ENCODE results near the gene AGMO. TPM values are rescaled to one million over a fixed set of nuclear protein-coding genes. Genes with fewer than 3 reads are reported as not detected.

The AGMO gene
- polyA plus RNA-seq, 6 donors from 2014 or later = not detected

DNA sequence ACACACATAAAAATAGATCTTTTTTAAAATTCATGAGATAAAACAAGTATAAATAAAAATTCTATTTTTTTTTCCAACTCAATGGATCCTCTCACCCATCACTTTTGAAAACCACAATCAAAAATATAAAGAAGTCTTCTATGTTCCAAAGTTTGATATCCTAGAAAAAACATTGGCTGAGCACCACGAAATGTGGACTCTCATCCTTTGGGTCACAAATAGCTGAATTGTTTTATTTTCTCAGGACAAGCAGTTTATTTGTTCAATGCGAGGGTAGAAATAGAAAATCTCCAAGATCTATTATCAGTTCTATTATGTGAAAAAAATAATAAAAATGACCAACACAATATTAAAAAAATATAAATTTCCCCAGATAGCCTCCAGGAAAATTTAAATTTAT, 348.7 kb downstream of the AGMO start:
- Mint-ChIP-seq H3K27ac (no peak overlapping the region), H3K4me3 (no peak overlapping the region), H3K9me3 (peaks cover 0 to 5% (median 0%) of the 10 kb centered on the region in 7 donors), H3K4me1 (no peaks in the 10 kb centered on the region), H3K27me3 (no peaks in the 10 kb centered on the region), H3K36me3 (no peaks in the 10 kb centered on the region)
- ATAC-seq (ENCODE audit: low read depth in 2 of 2) = no peak
- no peak for DNase-seq

- peaks cover 0 to 2% (median 0%) of the 10 kb centered on the region in 7 donors for H3K9me3 Mint-ChIP-seq
- no peak for DNase-seq
- H3K27ac Mint-ChIP-seq = no peak overlapping the region
- no peak for ATAC-seq (ENCODE audit: low read depth in 2 of 2)
- no peaks in the 10 kb centered on the region for H3K4me1 Mint-ChIP-seq
- no peaks in the 10 kb centered on the region for H3K27me3 Mint-ChIP-seq
- H3K4me3 Mint-ChIP-seq = no peak overlapping the region
- H3K36me3 Mint-ChIP-seq = no peaks in the 10 kb centered on the region
Measured at GRCh38 chr7:15209429-15209828, 352.4 kb downstream of the AGMO start.

- Mint-ChIP-seq H3K4me3 (no peak overlapping the region), H3K36me3 (no peaks in the 10 kb centered on the region), H3K4me1 (no peaks in the 10 kb centered on the region), H3K9me3 (peaks cover 0 to 2% (median 0%) of the 10 kb centered on the region in 7 donors), H3K27ac (no peak overlapping the region), H3K27me3 (no peaks in the 10 kb centered on the region)
- DNase-seq (no peak), ATAC-seq (ENCODE audit: low read depth in 2 of 2) (no peak)
Measured at GRCh38 chr7:15204421-15204820, 357.4 kb downstream of the AGMO start.

GRCh38 chr7:15199482-15199881, 362.3 kb downstream of the AGMO start:
- no peak overlapping the region for H3K27ac Mint-ChIP-seq
- DNase-seq (no peak), ATAC-seq (ENCODE audit: low read depth in 2 of 2) (no peak)
- H3K9me3 Mint-ChIP-seq = peaks cover 0 to 4% (median 0%) of the 10 kb centered on the region in 7 donors
- H3K4me3 Mint-ChIP-seq = no peak overlapping the region
- no peaks in the 10 kb centered on the region for H3K27me3 Mint-ChIP-seq
- no peaks in the 10 kb centered on the region for H3K36me3 Mint-ChIP-seq
- no peaks in the 10 kb centered on the region for H3K4me1 Mint-ChIP-seq

DNA sequence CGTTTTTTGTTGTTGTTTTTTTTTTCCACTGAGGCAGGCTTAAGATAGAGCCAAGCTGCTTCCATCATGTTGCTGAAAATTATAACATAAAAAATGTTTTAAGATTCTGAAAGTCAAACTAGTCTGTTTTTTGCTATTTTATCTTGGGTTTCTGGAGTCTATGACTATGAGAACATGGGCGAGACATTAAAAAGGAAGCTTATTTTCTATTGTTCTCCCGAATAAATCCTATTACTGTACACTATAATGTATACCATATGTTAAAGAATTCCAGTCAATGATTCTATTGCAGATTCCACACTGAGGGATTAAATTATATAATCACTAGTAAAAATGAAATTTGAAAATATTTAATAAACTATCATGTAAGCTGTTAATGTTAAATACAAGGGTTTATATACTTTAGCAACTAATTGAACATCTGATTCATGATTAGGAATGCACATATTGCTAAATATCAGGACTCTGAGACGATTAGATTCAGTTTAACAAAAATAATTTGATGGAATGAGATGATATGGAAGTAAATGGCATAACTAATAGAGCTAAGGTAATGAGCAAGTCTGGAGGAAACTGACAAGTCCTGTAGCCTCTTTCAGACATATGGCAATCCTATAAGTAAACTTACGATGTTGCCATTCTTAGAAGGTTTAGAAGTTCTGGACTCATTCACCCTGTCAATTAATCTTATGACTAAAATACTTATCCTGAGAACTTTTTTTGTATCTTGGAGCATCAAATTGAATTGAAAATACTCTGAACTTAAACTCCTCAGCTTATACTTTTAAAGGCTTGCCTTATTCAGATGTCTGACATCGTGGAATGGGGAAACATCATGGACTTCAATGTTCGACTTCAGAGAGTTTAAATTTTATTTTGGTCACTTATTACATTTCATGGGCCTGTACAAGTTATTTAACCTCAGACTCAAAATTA, 364.5 kb downstream of the AGMO start:
- no peaks in the 10 kb centered on the region for H3K27me3 Mint-ChIP-seq
- H3K4me3 Mint-ChIP-seq = no peak overlapping the region
- H3K27ac Mint-ChIP-seq = no peak overlapping the region
- no peak for DNase-seq
- H3K4me1 Mint-ChIP-seq = no peaks in the 10 kb centered on the region
- no peak for ATAC-seq (ENCODE audit: low read depth in 2 of 2)
- H3K36me3 Mint-ChIP-seq = no peaks in the 10 kb centered on the region
- peaks cover 0 to 4% (median 0%) of the 10 kb centered on the region in 7 donors for H3K9me3 Mint-ChIP-seq

DNA sequence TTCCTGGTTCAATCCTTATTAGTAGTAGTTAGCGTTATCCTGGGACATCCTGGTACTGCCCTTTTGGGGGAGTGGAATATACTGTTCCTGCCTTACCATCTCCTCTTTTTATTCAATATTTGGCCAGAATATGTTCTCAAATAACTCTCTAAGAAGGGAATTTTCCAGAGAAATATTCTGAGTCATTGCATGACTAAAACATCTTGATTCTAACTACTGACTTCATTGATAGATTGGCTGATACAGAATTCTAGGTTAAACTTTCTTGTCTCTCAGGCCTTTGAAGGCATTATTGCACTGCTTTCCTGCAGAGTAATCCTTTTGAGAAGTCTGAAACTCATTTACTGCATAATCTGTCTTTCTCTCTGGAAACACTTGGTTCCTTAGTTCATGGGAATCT, 383.8 kb downstream of the AGMO start:
- H3K36me3 Mint-ChIP-seq = no peaks in the 10 kb centered on the region
- H3K4me3 Mint-ChIP-seq = no peak overlapping the region
- peaks cover 0 to 14% (median 4%) of the 10 kb centered on the region in 7 donors for H3K9me3 Mint-ChIP-seq
- DNase-seq (no peak), ATAC-seq (ENCODE audit: low read depth in 2 of 2) (no peak)
- no peaks in the 10 kb centered on the region for H3K4me1 Mint-ChIP-seq
- no peaks in the 10 kb centered on the region for H3K27me3 Mint-ChIP-seq
- H3K27ac Mint-ChIP-seq = no peak overlapping the region

- Mint-ChIP-seq H3K36me3 (no peaks in the 10 kb centered on the region), H3K4me1 (no peaks in the 10 kb centered on the region), H3K27me3 (no peaks in the 10 kb centered on the region), H3K9me3 (peaks cover 0 to 4% (median 0%) of the 10 kb centered on the region in 7 donors), H3K27ac (no peak overlapping the region), H3K4me3 (no peak overlapping the region)
- ATAC-seq (ENCODE audit: low read depth in 2 of 2) (no peak), DNase-seq (no peak)
Measured at GRCh38 chr7:15176089-15176488, 385.7 kb downstream of the AGMO start.

- Mint-ChIP-seq H3K27me3 (no peaks in the 10 kb centered on the region), H3K4me1 (no peaks in the 10 kb centered on the region), H3K36me3 (no peaks in the 10 kb centered on the region), H3K27ac (no peak overlapping the region), H3K4me3 (no peak overlapping the region), H3K9me3 (peaks cover 0 to 4% (median 0%) of the 10 kb centered on the region in 7 donors)
- DNase-seq (no peak), ATAC-seq (ENCODE audit: low read depth in 2 of 2) (no peak)
Measured at GRCh38 chr7:15175152-15175551, 386.7 kb downstream of the AGMO start.

- no peaks in the 10 kb centered on the region for H3K27me3 Mint-ChIP-seq
- H3K4me3 Mint-ChIP-seq = no peak overlapping the region
- DNase-seq (no peak), ATAC-seq (ENCODE audit: low read depth in 2 of 2) (no peak)
- no peaks in the 10 kb centered on the region for H3K36me3 Mint-ChIP-seq
- peaks cover 0 to 4% (median 0%) of the 10 kb centered on the region in 7 donors for H3K9me3 Mint-ChIP-seq
- H3K4me1 Mint-ChIP-seq = no peaks in the 10 kb centered on the region
- no peak overlapping the region for H3K27ac Mint-ChIP-seq
Measured at GRCh38 chr7:15174485-15174884, 387.3 kb downstream of the AGMO start.

DNA sequence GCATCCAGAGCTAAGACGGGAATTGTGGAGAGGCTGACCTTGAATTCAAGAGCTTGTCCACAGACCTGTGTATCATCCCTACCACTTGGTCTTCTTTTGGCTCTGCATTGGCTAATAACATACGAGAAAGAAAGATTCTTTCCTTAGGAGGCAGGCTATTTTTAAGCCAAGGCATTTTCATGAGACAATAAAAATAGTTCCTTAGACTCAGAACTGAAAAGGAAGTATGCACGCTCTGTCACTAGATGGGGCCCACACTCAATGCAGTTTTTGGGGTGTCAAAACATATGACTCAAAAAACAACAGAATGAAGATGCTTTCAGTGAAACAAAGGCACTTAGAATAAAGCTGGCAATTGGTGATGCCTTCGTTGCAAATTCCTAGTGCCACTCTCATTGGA, 393.3 kb downstream of the AGMO start:
- H3K4me3 Mint-ChIP-seq = no peak overlapping the region
- H3K27me3 Mint-ChIP-seq = no peaks in the 10 kb centered on the region
- peaks cover 0 to 13% (median 4%) of the 10 kb centered on the region in 7 donors for H3K9me3 Mint-ChIP-seq
- ATAC-seq (ENCODE audit: low read depth in 2 of 2) (no peak), DNase-seq (no peak)
- no peaks in the 10 kb centered on the region for H3K4me1 Mint-ChIP-seq
- no peaks in the 10 kb centered on the region for H3K36me3 Mint-ChIP-seq
- no peak overlapping the region for H3K27ac Mint-ChIP-seq

- ATAC-seq (ENCODE audit: low read depth in 2 of 2) (no peak), DNase-seq (no peak)
- Mint-ChIP-seq H3K4me3 (no peak overlapping the region), H3K36me3 (no peaks in the 10 kb centered on the region), H3K9me3 (peaks cover 0 to 13% (median 4%) of the 10 kb centered on the region in 7 donors), H3K4me1 (no peaks in the 10 kb centered on the region), H3K27me3 (no peaks in the 10 kb centered on the region), H3K27ac (no peak overlapping the region)
Measured at GRCh38 chr7:15167912-15168311, 393.9 kb downstream of the AGMO start.

DNA sequence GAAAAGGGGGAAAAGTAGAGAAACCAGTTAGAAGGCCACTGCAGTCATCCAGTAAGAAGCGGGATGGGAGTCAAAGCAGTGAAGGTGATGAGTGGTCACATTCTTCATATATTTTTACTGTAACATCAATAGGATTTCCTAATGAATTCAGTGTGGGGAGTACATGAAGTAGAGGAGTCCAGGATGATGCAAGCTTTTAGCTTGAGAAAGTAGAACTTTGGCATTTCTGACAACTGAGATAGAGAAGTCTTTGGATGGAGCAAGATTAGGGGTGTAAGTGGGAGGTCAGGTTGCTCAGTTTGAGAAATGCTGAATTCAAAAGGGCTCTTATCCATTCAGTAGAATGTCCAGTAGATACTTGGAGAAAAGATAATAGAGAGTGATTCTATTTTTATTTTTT, 395.2 kb downstream of the AGMO start:
- no peak overlapping the region for H3K4me3 Mint-ChIP-seq
- no peaks in the 10 kb centered on the region for H3K4me1 Mint-ChIP-seq
- DNase-seq (no peak), ATAC-seq (ENCODE audit: low read depth in 2 of 2) (no peak)
- H3K27me3 Mint-ChIP-seq = no peaks in the 10 kb centered on the region
- H3K36me3 Mint-ChIP-seq = no peaks in the 10 kb centered on the region
- H3K27ac Mint-ChIP-seq = no peak overlapping the region
- H3K9me3 Mint-ChIP-seq = peaks cover 0 to 13% (median 4%) of the 10 kb centered on the region in 7 donors

DNA sequence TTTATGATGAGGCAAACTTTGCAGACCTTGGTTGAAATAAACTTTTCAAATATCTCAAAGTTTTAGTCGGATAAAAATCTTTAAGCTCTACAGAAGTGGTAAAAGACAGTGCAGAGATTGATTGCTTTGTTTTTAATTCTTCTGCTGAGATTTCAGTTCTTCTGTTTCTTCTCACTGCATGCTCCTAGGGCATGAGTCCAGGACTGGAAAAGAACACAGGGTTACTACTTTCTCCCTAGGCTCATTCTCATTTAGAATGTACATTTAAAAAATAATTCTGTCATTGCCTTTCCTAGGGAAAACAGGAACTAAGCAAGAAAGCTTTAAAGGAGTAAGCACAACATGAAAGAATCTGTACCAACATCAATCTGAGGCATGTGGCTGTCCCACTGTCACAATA, 402.6 kb downstream of the AGMO start:
- DNase-seq (no peak), ATAC-seq (ENCODE audit: low read depth in 2 of 2) (no peak)
- Mint-ChIP-seq H3K27ac (no peak overlapping the region), H3K4me3 (no peak overlapping the region), H3K27me3 (no peaks in the 10 kb centered on the region), H3K9me3 (peaks cover 0 to 7% (median 4%) of the 10 kb centered on the region in 7 donors), H3K4me1 (no peaks in the 10 kb centered on the region), H3K36me3 (no peaks in the 10 kb centered on the region)

- Mint-ChIP-seq H3K4me3 (no peak overlapping the region), H3K36me3 (no peaks in the 10 kb centered on the region), H3K27me3 (no peaks in the 10 kb centered on the region), H3K27ac (no peak overlapping the region), H3K9me3 (peaks cover 0 to 7% (median 1%) of the 10 kb centered on the region in 7 donors), H3K4me1 (no peaks in the 10 kb centered on the region)
- DNase-seq (no peak), ATAC-seq (ENCODE audit: low read depth in 2 of 2) (no peak)
Measured at GRCh38 chr7:15158141-15158810, 403.5 kb downstream of the AGMO start.
